T-helper 2 cell treated with Interferon-gamma antibody and Interleukin-4, amounts not matched to agents 5 μg/mL and 100 μg/mL, for 36 hours (primary cell): ENCODE data around the gene RELL2.

Source experiments
- DNase-seq: peaks from one replicate; pipeline ENCODE4 v3.0.0; 2021; ENCODE audit warnings: low spot score
- H3K27ac Mint-ChIP-seq: one replicate; pipeline ENCODE4 v1.8.0; 2021; ENCODE audit warnings: mild to moderate bottlenecking, mixed read lengths
- H3K27me3 Mint-ChIP-seq: one replicate; pipeline ENCODE4 v1.8.0; 2021; ENCODE audit warnings: low read depth, mixed read lengths
- H3K36me3 Mint-ChIP-seq: one replicate; pipeline ENCODE4 v1.8.0; 2021; ENCODE audit warnings: low read depth, mixed read lengths
- H3K4me1 Mint-ChIP-seq: one replicate; pipeline ENCODE4 v1.8.0; 2021; ENCODE audit warnings: low read depth, mixed read lengths
- H3K4me3 Mint-ChIP-seq: one replicate; pipeline ENCODE4 v1.8.0; 2022; ENCODE audit warnings: mild to moderate bottlenecking, moderate library complexity, mixed read lengths
- H3K9me3 Mint-ChIP-seq: one replicate; pipeline ENCODE4 v1.8.0; 2021; ENCODE audit warnings: mixed read lengths

The RELL2 gene

DNA sequence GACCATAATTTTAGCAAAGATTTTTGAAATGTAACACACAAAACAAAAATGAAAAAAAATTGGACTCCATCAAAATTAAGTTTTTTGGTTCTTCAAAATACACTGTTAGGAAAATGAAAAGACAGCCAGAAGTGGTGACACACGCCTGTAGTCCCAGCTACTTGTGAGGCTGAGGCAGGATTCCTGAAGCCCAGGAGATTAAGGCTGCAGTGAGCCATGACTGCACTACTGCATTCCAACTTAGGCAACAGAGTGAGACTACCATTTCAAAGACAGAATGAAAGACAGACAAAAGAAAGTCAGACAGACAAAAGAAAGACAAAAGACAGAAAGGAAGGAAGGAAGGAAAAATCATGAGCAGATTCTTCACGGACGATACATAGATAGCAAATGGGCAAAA lies 25.5 kb upstream of the RELL2 start:
- Mint-ChIP-seq H3K27ac (peak overlapping the region; percentile 60), H3K27me3 (no peaks in the 10 kb centered on the region), H3K4me3 (peak overlapping the region; percentile 45), H3K4me1 (peaks cover 68% of the 10 kb centered on the region), H3K9me3 (no peaks in the 10 kb centered on the region), H3K36me3 (peaks cover 55% of the 10 kb centered on the region)
- no peak for DNase-seq

DNA sequence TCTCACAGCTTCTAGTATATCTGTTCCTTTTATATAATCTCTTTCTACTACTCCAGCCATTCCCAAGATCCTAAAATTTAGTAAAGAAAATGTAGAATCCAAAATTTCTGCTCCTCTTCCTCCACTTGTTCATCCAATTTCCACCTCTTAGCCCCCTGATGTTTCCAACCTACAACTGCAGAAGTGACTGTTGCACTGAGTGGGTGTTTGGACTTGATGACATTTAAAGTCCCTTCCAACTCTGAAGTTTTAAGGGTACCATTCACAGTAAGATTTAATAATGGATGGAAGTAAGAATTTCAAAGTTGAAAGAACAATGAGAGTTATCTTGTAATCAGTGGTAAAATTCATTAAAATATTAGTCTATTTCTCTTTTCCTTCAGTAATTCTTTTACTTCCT lies 23.5 kb upstream of the RELL2 start:
- H3K27ac Mint-ChIP-seq, result peak overlapping the region; percentile 28
- H3K27me3 Mint-ChIP-seq, result no peaks in the 10 kb centered on the region
- H3K36me3 Mint-ChIP-seq, result peaks cover 61% of the 10 kb centered on the region
- peaks cover 64% of the 10 kb centered on the region for H3K4me1 Mint-ChIP-seq
- peak overlapping the region; percentile 38 for H3K4me3 Mint-ChIP-seq
- DNase-seq, result no peak
- H3K9me3 Mint-ChIP-seq, result no peaks in the 10 kb centered on the region

DNA sequence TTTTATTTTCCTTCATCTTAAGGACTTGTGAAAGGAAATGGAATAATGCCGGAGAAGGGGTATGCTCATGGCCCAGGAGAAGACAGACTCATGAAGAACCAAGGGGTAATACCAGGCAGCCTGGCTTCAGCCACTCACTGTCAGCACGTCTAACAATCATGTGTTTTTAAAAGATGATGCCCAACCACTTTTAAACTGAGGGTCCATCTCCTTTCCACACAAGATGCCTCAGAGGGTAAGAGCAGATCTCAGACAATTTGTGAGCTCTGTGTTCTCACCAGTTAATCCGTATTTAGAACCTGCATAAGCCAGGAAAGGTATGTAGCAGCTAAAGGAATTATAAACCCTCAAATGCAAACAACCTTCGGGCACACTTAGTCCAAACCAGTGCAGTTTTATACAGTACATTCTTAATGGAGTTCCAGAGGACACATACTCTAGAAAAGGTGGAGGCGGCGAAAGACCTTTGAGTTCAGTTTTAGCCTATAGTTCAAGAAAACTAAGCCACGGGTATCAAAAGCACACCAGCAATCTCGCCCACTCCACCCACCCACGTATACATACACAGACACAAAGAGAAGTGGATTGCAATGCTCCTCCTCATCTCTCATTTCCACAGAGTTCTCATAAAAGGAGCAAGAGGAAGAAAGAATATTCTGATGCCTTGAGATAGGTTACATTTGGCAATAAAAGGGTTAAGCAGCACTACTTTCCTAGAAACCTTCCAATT lies 20.6 kb upstream of the RELL2 start:
- peak overlapping the region; percentile 100 for H3K4me3 Mint-ChIP-seq
- H3K36me3 Mint-ChIP-seq, result peaks cover 51% of the 10 kb centered on the region
- H3K4me1 Mint-ChIP-seq, result peaks cover 57% of the 10 kb centered on the region
- peak overlapping the region; percentile 58 for H3K27ac Mint-ChIP-seq
- H3K9me3 Mint-ChIP-seq, result no peaks in the 10 kb centered on the region
- DNase-seq, result peak; percentile 37
- H3K27me3 Mint-ChIP-seq, result no peaks in the 10 kb centered on the region

DNA sequence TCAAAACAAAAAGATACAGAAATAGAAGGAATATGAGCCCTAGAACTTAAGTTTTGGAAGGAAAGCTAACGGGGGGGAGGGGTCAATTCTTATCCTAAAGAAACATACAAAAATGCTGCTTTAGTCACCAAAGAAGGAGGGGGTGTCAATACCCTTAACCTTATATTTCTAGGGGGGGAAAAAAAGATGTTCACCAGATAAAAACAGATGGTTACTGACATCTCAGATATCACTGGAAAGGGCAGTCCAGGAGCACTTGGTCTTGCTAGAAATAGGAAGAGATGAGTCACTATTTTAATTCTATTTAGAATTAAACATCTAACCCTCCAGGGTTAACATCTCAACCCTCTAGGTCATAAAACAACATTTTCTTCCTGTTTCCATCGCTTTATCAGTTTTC lies 19.7 kb upstream of the RELL2 start:
- Mint-ChIP-seq H3K27ac (peak overlapping the region; percentile 99), H3K27me3 (no peaks in the 10 kb centered on the region), H3K9me3 (no peaks in the 10 kb centered on the region), H3K4me3 (peak overlapping the region; percentile 100), H3K36me3 (peaks cover 53% of the 10 kb centered on the region), H3K4me1 (peaks cover 54% of the 10 kb centered on the region)
- no peak for DNase-seq

DNA sequence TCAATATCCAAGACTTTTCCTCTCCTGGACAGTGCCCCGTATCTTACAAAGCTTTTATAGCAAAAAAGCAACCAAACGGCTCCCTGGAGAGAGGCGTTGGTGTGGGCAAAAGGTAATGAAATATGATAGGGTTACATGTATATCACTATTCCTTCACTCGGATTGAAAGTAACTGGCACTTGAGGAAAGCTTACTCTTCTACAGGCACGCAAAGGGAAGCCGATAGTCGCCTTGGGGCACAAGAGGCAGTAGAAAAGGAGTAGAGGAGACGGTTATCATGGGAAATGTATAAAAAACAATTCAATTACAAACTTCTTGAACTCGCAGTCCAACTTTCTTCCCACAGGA lies 19.1 kb upstream of the RELL2 start:
- H3K27ac Mint-ChIP-seq, result peak overlapping the region; percentile 99
- H3K27me3 Mint-ChIP-seq, result no peaks in the 10 kb centered on the region
- H3K9me3 Mint-ChIP-seq, result no peaks in the 10 kb centered on the region
- H3K36me3 Mint-ChIP-seq, result peaks cover 49% of the 10 kb centered on the region
- DNase-seq, result no peak
- peak overlapping the region; percentile 100 for H3K4me3 Mint-ChIP-seq
- peaks cover 51% of the 10 kb centered on the region for H3K4me1 Mint-ChIP-seq

DNA sequence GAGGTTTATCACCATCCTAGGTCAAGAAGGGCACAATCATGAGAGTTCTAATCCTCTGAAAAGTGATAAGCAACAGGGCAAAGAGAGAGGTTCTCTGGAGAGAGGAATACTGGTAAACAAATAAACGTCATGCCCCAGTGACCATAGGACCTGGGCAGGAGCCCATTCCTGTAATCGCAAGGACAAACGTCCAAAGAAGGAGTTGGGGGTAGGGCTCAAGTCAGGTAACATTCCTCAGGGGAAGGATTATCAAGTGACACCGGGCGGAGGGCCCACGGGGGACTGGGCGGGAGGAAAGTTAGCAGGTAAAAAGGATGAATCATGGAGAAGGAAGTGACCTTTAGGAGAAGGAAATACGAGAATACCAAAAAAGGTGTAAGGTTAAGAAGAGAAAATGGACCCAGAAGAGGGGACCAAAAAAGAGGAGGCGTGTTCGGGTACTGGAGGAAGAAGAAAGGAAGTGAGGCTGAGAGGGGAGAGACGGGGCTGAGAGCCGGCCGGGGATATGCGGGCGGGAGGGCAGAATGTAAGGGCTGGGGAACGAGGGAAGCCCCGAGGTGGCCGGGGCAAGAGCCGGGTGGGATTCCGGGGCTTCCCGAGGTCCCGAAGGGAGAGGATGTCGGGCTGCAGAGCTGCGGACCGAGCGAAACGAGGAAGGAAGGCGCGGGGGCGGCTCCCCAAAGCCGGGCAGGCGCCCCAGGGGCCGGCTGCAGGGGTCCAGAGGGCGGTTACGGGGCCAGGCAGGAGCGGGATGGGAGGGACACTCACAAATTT lies 18.6 kb upstream of the RELL2 start:
- no peaks in the 10 kb centered on the region for H3K27me3 Mint-ChIP-seq
- H3K9me3 Mint-ChIP-seq, result no peaks in the 10 kb centered on the region
- peak overlapping the region; percentile 99 for H3K27ac Mint-ChIP-seq
- H3K4me1 Mint-ChIP-seq, result peaks cover 48% of the 10 kb centered on the region
- peaks cover 48% of the 10 kb centered on the region for H3K36me3 Mint-ChIP-seq
- peak; percentile 55 for DNase-seq
- peak overlapping the region; percentile 100 for H3K4me3 Mint-ChIP-seq

DNA sequence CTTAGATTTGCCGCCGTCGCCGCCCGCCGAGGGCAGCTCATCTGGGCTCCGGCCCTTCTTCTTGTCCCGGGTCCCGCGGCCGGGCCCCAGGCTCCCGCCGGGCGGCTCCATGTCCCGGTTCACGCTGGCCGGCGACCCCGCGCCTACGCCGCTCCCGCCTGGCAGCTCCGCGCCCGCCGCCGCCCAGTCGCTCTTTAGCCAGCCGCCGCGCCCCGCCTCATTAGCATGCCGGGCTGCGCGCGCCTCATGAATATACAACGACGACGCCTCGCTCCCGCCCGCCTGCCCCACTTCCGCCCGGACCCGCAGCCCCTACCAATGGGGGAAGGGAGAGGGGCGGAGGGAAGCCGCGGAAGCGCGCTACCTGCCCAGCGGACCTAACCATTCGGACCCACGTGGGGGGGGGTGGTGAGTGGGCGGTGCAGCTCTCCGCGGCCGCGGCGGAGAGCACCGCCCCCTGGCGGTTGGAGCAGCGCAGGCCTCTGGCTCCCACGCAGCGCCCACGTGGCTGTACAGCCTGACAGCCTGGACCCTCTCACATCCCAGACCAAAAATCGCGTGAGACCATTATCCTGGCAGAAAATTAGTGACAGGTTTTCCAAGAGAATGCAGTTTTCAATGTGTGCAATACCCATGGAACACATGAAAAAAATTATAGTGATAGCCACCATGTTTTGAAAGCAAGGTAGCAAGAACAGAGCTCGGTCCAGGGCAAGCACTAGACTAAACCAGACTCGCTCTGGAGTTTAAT lies 17.8 kb upstream of the RELL2 start, which contains the start of gene DIAPH1:
Gene DIAPH1, minus strand, starts transcription at position 197 of the 751 bp plus-strand sequence. Its CDS starts 86 bp downstream, at position 111.
- Mint-ChIP-seq H3K36me3 (peaks cover 54% of the 10 kb centered on the region), H3K4me1 (peaks cover 50% of the 10 kb centered on the region)

DNA sequence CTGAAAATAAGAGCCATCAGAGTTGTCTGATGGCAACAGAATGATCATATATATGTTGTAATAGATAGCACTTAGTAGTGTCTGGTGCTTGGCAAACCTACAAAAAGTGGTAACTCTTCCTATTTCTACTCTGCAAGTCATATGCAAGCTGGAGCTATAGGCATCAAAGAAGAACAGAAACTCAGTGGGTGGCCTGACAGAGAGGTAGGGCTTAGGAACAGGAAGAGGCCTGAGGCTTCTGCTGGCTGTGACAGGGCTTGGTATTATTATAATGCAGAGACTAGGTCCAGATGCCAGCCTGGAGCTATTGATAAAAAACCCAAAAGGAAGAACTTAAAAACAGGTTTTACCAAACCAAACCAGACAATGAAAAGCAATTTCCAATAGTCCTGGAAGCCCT lies 13.6 kb upstream of the RELL2 start:
- H3K4me1 Mint-ChIP-seq, result peaks cover 26% of the 10 kb centered on the region
- H3K27me3 Mint-ChIP-seq, result no peaks in the 10 kb centered on the region
- peaks cover 57% of the 10 kb centered on the region for H3K36me3 Mint-ChIP-seq
- no peak for DNase-seq
- peak overlapping the region; percentile 47 for H3K4me3 Mint-ChIP-seq
- H3K27ac Mint-ChIP-seq, result peak overlapping the region; percentile 75
- no peaks in the 10 kb centered on the region for H3K9me3 Mint-ChIP-seq

More for the DNA sequence above, 17.8 kb upstream of the RELL2 start, which contains the start of gene DIAPH1:
- H3K27ac Mint-ChIP-seq, result peak within 1 kb of the TSS; percentile 99
- H3K27me3 Mint-ChIP-seq, result no peaks in the 10 kb centered on the region
- peak within 1 kb of the TSS; percentile 100 for H3K4me3 Mint-ChIP-seq
- DNase-seq, result peak; percentile 96
- H3K9me3 Mint-ChIP-seq, result no peaks in the 10 kb centered on the region

DNA sequence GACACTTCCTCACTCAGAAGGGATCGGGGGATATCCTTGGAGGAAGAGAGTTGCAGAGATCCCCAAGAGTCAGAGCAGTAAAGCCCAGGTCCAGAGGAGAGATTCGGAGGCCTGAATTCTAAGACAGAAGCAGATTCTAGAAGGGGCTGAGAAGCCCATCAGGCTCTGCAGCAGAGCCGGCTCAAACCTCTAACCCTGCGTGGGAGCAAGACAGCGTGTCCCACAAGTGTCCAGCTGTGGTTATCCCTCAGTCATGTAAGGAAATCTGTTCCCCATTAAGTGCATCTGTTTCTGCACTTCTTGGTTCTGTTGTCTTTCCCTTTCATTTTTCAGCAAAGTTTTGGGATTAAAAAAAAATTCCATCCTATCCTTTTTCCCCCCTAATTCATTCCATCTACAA lies 13.2 kb upstream of the RELL2 start:
- DNase-seq, result no peak
- H3K36me3 Mint-ChIP-seq, result peaks cover 58% of the 10 kb centered on the region
- H3K27ac Mint-ChIP-seq, result peak overlapping the region; percentile 75
- peak overlapping the region; percentile 47 for H3K4me3 Mint-ChIP-seq
- H3K9me3 Mint-ChIP-seq, result no peaks in the 10 kb centered on the region
- no peaks in the 10 kb centered on the region for H3K27me3 Mint-ChIP-seq
- peaks cover 26% of the 10 kb centered on the region for H3K4me1 Mint-ChIP-seq

DNA sequence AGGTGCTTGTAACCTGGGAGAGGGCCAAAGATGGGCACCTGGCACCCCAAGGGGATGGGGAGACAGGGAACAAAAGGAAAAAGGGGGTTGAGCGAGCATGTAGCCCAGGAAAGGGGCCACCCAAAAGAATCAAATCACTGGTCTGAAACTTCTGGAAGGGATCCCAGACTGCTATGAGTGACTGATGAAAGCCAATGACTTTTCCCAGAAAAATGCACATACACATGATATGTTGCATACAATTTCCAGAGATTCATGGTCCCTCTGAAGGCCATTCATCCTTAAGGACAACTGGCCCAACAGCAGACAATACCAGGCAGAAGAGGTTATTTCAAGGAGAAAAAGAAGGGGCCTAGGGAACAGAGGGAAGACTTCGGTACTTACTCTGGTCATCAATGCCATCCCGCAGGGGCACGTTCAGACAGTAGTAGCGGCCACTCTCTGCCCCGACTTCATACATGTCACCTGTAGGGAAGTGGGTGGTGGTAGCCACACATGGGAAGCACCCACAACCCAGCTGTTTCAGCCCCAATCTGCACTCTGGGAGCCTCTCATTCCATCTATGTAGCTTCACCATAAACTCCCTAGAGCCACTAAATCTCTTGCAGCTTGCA lies 8.5 kb upstream of the RELL2 start:
- Mint-ChIP-seq H3K9me3 (no peaks in the 10 kb centered on the region), H3K36me3 (peaks cover 58% of the 10 kb centered on the region), H3K27me3 (no peaks in the 10 kb centered on the region), H3K4me1 (peaks cover 17% of the 10 kb centered on the region), H3K4me3 (no peak overlapping the region), H3K27ac (no peak overlapping the region)
- no peak for DNase-seq

DNA sequence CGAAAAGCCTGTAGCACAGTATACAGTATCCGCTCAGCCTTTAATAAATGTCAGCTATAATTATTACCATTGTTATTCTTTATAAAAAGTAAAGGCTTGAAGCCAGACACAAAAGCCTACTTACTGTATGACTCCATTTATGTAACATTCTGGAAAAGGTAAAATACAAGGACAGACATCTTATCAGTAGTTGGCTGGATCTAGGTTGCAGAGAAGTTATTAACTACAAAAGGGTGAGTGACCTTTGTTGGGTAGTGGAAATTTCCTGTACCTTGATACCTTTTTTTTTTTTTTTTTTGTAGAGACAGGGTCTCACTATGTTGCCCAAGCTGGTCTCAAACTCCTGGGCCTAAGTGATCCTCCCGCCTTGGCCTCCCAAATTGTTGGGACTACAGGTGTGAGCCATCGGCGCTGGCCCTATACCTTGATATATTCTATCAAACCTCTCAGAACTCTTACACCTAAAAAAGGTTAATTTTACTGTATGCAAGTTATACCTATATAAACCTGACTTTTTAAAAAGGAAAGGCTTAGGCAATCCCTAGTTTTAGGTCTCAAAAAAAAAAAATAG lies 6.1 kb upstream of the RELL2 start:
- H3K36me3 Mint-ChIP-seq, result peaks cover 50% of the 10 kb centered on the region
- no peaks in the 10 kb centered on the region for H3K27me3 Mint-ChIP-seq
- no peak overlapping the region for H3K27ac Mint-ChIP-seq
- no peak for DNase-seq
- no peaks in the 10 kb centered on the region for H3K9me3 Mint-ChIP-seq
- H3K4me1 Mint-ChIP-seq, result peaks cover 28% of the 10 kb centered on the region
- no peak overlapping the region for H3K4me3 Mint-ChIP-seq

DNA sequence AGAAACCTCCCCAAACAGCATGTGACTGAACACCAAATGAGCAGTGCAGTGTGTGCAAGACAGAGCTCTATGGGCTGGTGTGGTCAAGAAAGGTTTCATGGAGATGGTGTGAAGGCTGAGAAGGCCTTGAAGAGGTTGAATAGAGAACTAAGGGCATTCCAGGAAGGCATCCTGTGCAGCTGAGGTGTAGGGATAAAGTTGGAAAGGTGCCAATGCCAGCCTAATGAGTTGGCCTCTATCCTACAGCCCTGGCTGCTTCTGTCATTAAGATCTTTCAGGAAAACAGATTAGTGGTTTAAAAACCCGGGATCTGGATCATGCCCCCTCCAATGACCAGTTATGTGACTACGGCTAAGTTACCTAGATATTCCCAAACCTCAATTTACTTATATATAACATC lies 4.1 kb upstream of the RELL2 start:
- peaks cover 30% of the 10 kb centered on the region for H3K4me1 Mint-ChIP-seq
- no peak overlapping the region for H3K4me3 Mint-ChIP-seq
- no peak for DNase-seq
- H3K27me3 Mint-ChIP-seq, result no peaks in the 10 kb centered on the region
- H3K36me3 Mint-ChIP-seq, result peaks cover 35% of the 10 kb centered on the region
- no peaks in the 10 kb centered on the region for H3K9me3 Mint-ChIP-seq
- H3K27ac Mint-ChIP-seq, result no peak overlapping the region

DNA sequence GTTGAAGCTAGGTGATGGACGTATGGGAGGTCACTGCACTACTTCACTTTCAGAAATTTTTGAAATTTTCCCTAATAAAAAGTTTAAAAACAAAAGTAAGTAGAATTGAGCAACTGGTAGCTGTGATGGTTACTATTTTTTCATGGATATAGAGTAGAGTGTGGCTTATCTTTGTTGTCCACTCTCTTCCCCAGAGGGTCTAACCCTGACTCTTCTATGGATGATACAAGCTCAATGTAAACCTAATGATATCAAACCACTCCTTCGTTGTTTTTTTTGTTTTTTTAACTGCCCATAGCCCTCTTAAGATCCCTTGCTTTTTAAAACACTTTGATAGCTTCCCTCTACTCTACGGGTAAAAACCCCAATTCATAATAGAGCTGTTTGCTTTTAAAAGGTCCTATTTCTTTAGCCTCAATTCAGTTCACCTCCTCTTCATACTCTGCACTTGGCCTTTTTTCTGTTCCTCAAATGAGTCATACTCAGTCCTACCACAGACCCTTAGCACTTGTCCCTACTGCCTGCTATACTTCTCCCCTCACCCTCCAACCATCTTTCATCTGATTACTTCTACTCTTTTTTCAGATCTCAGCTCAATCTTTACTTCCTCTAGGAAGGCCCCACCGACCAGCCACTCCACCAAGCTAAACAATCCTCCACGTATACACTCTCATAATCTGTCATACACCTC lies 2.8 kb upstream of the RELL2 start:
- no peaks in the 10 kb centered on the region for H3K9me3 Mint-ChIP-seq
- peaks cover 35% of the 10 kb centered on the region for H3K4me1 Mint-ChIP-seq
- peaks cover 28% of the 10 kb centered on the region for H3K36me3 Mint-ChIP-seq
- DNase-seq, result no peak
- no peaks in the 10 kb centered on the region for H3K27me3 Mint-ChIP-seq
- peak overlapping the region; percentile 74 for H3K27ac Mint-ChIP-seq
- H3K4me3 Mint-ChIP-seq, result peak overlapping the region; percentile 96
